Mammary microvascular endothelial cell (primary cell): ENCODE results near the gene ADH6. TPM values are rescaled to one million over a fixed set of nuclear protein-coding genes. Genes with fewer than 3 reads are reported as not detected.

Source experiments
- total RNA-seq: library from RNA; depleted of rRNA; stranded (reverse); fragments of >200 nt; gene quantifications from 2 replicates; pipeline ENCODE4 v1.2.3, GENCODE V29; 2015

ADH6 gene
- not detected in 2 replicates for total RNA-seq

DNA sequence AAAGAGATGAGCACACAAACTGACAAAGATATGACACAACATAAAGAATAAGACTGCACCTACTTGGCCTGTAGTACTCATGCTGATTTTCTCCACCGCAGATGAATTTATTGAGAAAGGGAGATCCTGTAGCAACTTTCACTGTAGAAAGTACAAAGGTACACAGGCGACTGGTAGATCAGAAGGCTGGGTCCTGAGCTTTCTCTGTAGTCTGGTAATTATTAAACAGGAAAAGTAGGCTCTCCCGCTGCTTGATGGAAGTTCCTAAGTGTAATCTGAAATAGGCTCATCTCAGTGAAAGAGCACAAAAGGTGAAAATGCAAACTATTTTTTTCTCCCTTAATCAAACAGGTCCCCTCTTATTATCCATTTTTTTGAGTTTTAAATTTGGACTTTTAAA lies at the start of gene ADH6:
Gene ADH6 (minus strand): TSS at position 175 of the 400 bp plus-strand sequence. CDS start 94 bp downstream, at position 81.

Other genes with a start within 250 kb of the ADH6 start
- 45.0 TPM in 2 replicates for gene METAP1, start 223.5 kb downstream of the ADH6 start, total RNA-seq
- 77.9 and 79.7 TPM in 2 replicates for gene ADH5, start 130.5 kb downstream of the ADH6 start, total RNA-seq
- not detected in 2 replicates for gene ADH4, start 74.9 kb downstream of the ADH6 start, total RNA-seq
- gene ADH1A, start 71.7 kb upstream of the ADH6 start, total RNA-seq = not detected in 2 replicates
- gene ADH1B, start 102.2 kb upstream of the ADH6 start, total RNA-seq = not detected in 2 replicates
- not detected in 2 replicates for gene ADH1C, start 133.5 kb upstream of the ADH6 start, total RNA-seq
- gene ADH7, start 216.1 kb upstream of the ADH6 start, total RNA-seq = not detected in 2 replicates